D721Med (cell line): Measurements from ENCODE around the gene PTCD2.

Experiments
- DNase-seq: peaks from one replicate; pipeline ENCODE4 v3.0.0; 2011; ENCODE audit warnings: low spot score; ENCODE audit not compliant: insufficient read length
- FAIRE-seq: peaks from 2 replicates; lab custom pipeline; 2011; peaks lifted over from hg19 to GRCh38; lab: Jason Lieb, UNC
- CTCF ChIP-seq: IDR thresholded peaks from 2 replicates; pipeline ENCODE4 v1.5.1; 2012; ENCODE audit warnings: mild to moderate bottlenecking, control low read depth; ENCODE audit not compliant: insufficient read depth; ENCODE audit errors: missing control alignments

PTCD2 gene

GRCh38 chr5:72325566-72326305 is 5.6 kb downstream of the PTCD2 start:
- no peak for TF ChIP-seq CTCF
- FAIRE-seq (no peak), DNase-seq (no peak)

- FAIRE-seq (no peak), DNase-seq (no peak)
- no peak for TF ChIP-seq CTCF
Measured at GRCh38 chr5:72326306-72326649, 6.1 kb downstream of the PTCD2 start.

- TF ChIP-seq CTCF: no peak
- FAIRE-seq (no peak), DNase-seq (no peak)
Measured at GRCh38 chr5:72328172-72328571, 8.0 kb downstream of the PTCD2 start.

GRCh38 chr5:72330712-72331111 is 10.5 kb downstream of the PTCD2 start:
- DNase-seq (no peak), FAIRE-seq (no peak)
- no peak for TF ChIP-seq CTCF

- DNase-seq (no peak), FAIRE-seq (no peak)
- TF ChIP-seq CTCF: no peak
Measured at GRCh38 chr5:72337159-72337558, 17.0 kb downstream of the PTCD2 start.

GRCh38 chr5:72338689-72339209 is 18.6 kb downstream of the PTCD2 start:
- no peak for TF ChIP-seq CTCF
- FAIRE-seq (no peak), DNase-seq (no peak)

GRCh38 chr5:72346398-72346797 is 26.2 kb downstream of the PTCD2 start:
- TF ChIP-seq CTCF: no peak
- FAIRE-seq (no peak), DNase-seq (no peak)
